CD14-positive monocyte (primary cell): ENCODE results near the gene SETBP1. TPM values are rescaled to one million over a fixed set of nuclear protein-coding genes. Genes with fewer than 3 reads are reported as not detected.

Experiments
- DNase-seq, 3 donors: peaks; one replicate each; pipeline ENCODE4 v3.0.0-alpha.2; 2011 to 2022
- H2AFZ ChIP-seq: 2 replicates; pipeline ENCODE4 v1.6.0; 2012; ENCODE audit warnings: mild to moderate bottlenecking, low read depth, low read length, inconsistent platforms; ENCODE audit not compliant: insufficient read depth, poor library complexity, severe bottlenecking
- H3K27ac ChIP-seq, 2 donors: 1 replicate in 1 of 2; 2 replicates in 1 of 2; pipeline ENCODE4 v1.5.1; 2012 to 2013; ENCODE audit warnings: low read length in 2 of 2, control low read depth in 1 of 2, inconsistent platforms in 1 of 2, low read depth in 1 of 2, mild to moderate bottlenecking in 1 of 2
- H3K27me3 ChIP-seq, 2 donors: one replicate each; pipeline versions ENCODE4 v1.6.0 to v1.6.1; 2011 to 2013; ENCODE audit warnings: low read length in 2 of 2; ENCODE audit not compliant: control insufficient read depth in 2 of 2, insufficient read depth in 2 of 2
- H3K36me3 ChIP-seq, 2 donors: replicated peaks in 1 of 2; 1 replicate in 1 of 2; 2 replicates in 1 of 2; pipeline versions ENCODE4 v1.5.1 to v1.6.1; 2012 to 2013; ENCODE audit warnings: low read length in 2 of 2, control low read depth in 1 of 2, inconsistent platforms in 1 of 2, mild to moderate bottlenecking in 1 of 2; ENCODE audit not compliant: insufficient read depth in 2 of 2, control insufficient read depth in 1 of 2
- H3K4me1 ChIP-seq, 2 donors: 1 replicate in 1 of 2; 2 replicates in 1 of 2; pipeline versions ENCODE4 v1.5.1 to v1.6.1; 2012 to 2013; ENCODE audit warnings: low read length in 2 of 2, control low read depth in 1 of 2, inconsistent platforms in 1 of 2, mild to moderate bottlenecking in 1 of 2, moderate library complexity in 1 of 2; ENCODE audit not compliant: insufficient read depth in 2 of 2, control insufficient read depth in 1 of 2
- H3K4me2 ChIP-seq: replicated peaks from 2 replicates; pipeline ENCODE3; 2012; ENCODE audit warnings: low read length, moderate library complexity, mild to moderate bottlenecking; ENCODE audit not compliant: poor library complexity, severe bottlenecking; ENCODE audit errors: extremely low read depth
- H3K4me3 ChIP-seq, 3 experiments: fragments of 200-600 bp in 1 of 3; sonication (generic) in 1 of 3; replicated peaks in 1 of 3; 1 replicate in 2 of 3; 2 replicates in 1 of 3; pipeline ENCODE4 v1.5.1; 2011 to 2013; ENCODE audit warnings: low read length in 3 of 3, mild to moderate bottlenecking in 3 of 3, control low read depth in 2 of 3, low read depth in 2 of 3, inconsistent platforms in 1 of 3, moderate library complexity in 1 of 3
- H3K79me2 ChIP-seq: 2 replicates; pipeline ENCODE4 v1.6.0; 2012; ENCODE audit warnings: mild to moderate bottlenecking, control low read depth, inconsistent platforms, low read length, moderate library complexity; ENCODE audit not compliant: insufficient read depth
- H3K9ac ChIP-seq: 2 replicates; pipeline ENCODE4 v1.6.0; 2017; ENCODE audit warnings: low read length, mild to moderate bottlenecking; ENCODE audit not compliant: insufficient read depth, poor library complexity, severe bottlenecking
- H3K9me3 ChIP-seq, 2 donors: replicated peaks in 1 of 2; 1 replicate in 1 of 2; 2 replicates in 1 of 2; pipeline versions ENCODE4 v1.5.1 to v1.6.1; 2012 to 2013; ENCODE audit warnings: low read length in 2 of 2, control low read depth in 1 of 2; ENCODE audit not compliant: control insufficient read depth in 1 of 2, insufficient read depth in 1 of 2
- H4K20me1 ChIP-seq: 2 replicates; pipeline ENCODE4 v1.6.0; 2012; ENCODE audit warnings: mild to moderate bottlenecking, low read length, control low read depth, moderate library complexity; ENCODE audit not compliant: insufficient read depth
- H3K27ac Mint-ChIP-seq, 7 donors: one replicate each; pipeline ENCODE4 v1.8.0; 2020; ENCODE audit warnings: mild to moderate bottlenecking in 7 of 7, mixed read lengths in 7 of 7, moderate library complexity in 6 of 7, inconsistent platforms in 2 of 7
- H3K27me3 Mint-ChIP-seq, 3 donors: one replicate each; pipeline ENCODE4 v1.8.0; 2021 to 2022; ENCODE audit warnings: low read depth in 3 of 3, mild to moderate bottlenecking in 3 of 3, mixed read lengths in 3 of 3, moderate library complexity in 3 of 3, inconsistent platforms in 1 of 3
- H3K36me3 Mint-ChIP-seq, 2 donors: one replicate each; pipeline ENCODE4 v1.8.0; 2020; ENCODE audit warnings: mixed read lengths in 2 of 2, inconsistent platforms in 1 of 2, mild to moderate bottlenecking in 1 of 2
- H3K4me1 Mint-ChIP-seq: one replicate; pipeline ENCODE4 v1.8.0; 2020; ENCODE audit warnings: mild to moderate bottlenecking, mixed read lengths
- H3K4me3 Mint-ChIP-seq, 2 donors: one replicate each; pipeline ENCODE4 v1.8.0; 2020; ENCODE audit warnings: mild to moderate bottlenecking in 2 of 2, mixed read lengths in 2 of 2, moderate library complexity in 1 of 2
- H3K9me3 Mint-ChIP-seq, 7 donors: one replicate each; pipeline ENCODE4 v1.8.0; 2020 to 2022; ENCODE audit warnings: mixed read lengths in 7 of 7, mild to moderate bottlenecking in 6 of 7, moderate library complexity in 6 of 7, inconsistent platforms in 2 of 7
- CTCF ChIP-seq: fragments of 200-600 bp; IDR thresholded peaks from one replicate; pipeline ENCODE4 v1.8.0; 2022; ENCODE audit warnings: antibody characterized with exemption, mild to moderate bottlenecking
- WGBS: methylation state at CpG from one replicate; pipeline ENCODE4 v1.1.5; 2013; ENCODE audit warnings: missing lambda C conversion rate; ENCODE audit not compliant: insufficient coverage; 5-methylcytosine and 5-hydroxymethylcytosine counted together
- intact Hi-C, 2 donors: fragments of 100-400 bp; cut with micrococcal nuclease; formaldehyde crosslinking; loops; one replicate each; pipeline versions ENCODE4 v1.15.0 to v1.15.1; 2023
- polyA plus RNA-seq, 3 donors: library from polyadenylated mRNA; depleted of rRNA in 1 of 3; unstranded in 2 of 3; stranded (reverse) in 1 of 3; fragments of 300-500 nt in 2 of 3; fragments of >200 nt in 1 of 3; fragmentation: Illumina TruSeq in 2 of 3; gene quantifications; 1 replicate in 2 of 3; 2 replicates in 1 of 3; pipeline ENCODE4 v1.2.3, GENCODE V29; 2012 to 2021

The SETBP1 gene
- polyA plus RNA-seq, 3 donors = 0.01 to 1.2 TPM; not detected in 1

DNA sequence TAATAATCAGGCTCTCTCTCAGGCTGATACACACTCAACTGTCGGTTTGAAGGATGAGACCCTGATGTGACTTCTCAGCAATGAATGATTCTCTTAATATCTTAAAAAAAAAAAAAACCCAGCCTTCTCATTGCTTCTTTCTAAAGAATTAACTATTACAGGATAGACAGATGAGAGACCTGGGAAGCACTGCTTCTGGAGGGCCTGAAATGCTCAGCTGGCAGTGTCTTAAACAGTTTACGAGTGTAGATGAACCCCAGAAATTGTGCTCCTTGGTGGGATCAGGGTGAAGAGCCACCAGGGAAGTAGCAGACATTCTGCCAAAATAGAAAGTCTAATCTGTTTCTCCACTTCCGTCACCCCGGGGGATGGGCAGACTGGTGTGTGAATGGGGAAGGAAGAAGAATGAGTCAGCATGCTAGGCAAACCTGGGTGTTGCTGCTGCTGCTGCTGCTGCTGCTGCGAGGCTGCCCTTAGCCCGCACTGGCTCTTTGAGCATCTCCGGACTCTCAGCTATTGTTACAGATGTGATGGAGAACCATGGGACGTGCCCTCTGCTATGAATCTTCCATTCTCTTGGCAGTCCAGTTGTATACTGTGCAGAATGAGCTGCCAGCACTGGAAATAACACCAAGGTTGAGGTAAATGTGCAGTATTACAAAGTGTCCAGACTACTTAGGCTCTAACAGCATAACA is 158.4 kb downstream of the SETBP1 start:
- Histone ChIP-seq H3K27me3 (peaks cover 0 to 3% of the 10 kb centered on the region in 2 donors), H3K9ac (no peak overlapping the region), H3K4me2 (peak overlapping the region; percentile 48), H3K4me1 (peaks cover 33 to 41% of the 10 kb centered on the region in 2 donors), H3K9me3 (no peaks in the 10 kb centered on the region), H3K36me3 (no peaks in the 10 kb centered on the region), H3K4me3 (peak overlapping the region in 1 of 3 experiments; percentile 32), H3K27ac (peak overlapping the region in 1 of 2 donors; percentile 68), H3K79me2 (no peaks in the 10 kb centered on the region), H4K20me1 (no peaks in the 10 kb centered on the region), H2AFZ (peak overlapping the region; percentile 46)
- peaks cover 0 to 3% (median 0%) of the 10 kb centered on the region in 7 donors for H3K9me3 Mint-ChIP-seq
- DNase-seq = peak; percentile 84 to 91 (median 85)
- no peak for TF ChIP-seq CTCF
- H3K4me3 Mint-ChIP-seq = peak overlapping the region in 1 of 2 donors; percentile 72
- peak overlapping the region in 6 of 7 donors; percentile 56 to 85 (median 71) for H3K27ac Mint-ChIP-seq
- intact Hi-C loops = no loop called here
- peaks cover 7 to 14% (median 7%) of the 10 kb centered on the region in 3 donors for H3K27me3 Mint-ChIP-seq
- peaks cover 50% of the 10 kb centered on the region for H3K4me1 Mint-ChIP-seq
- H3K36me3 Mint-ChIP-seq = peaks cover 6 to 10% of the 10 kb centered on the region in 2 donors
- 0% methylated on average over 6 of the region's 8 CpGs for WGBS

- H3K4me1 ChIP-seq = peaks cover 33 to 41% of the 10 kb centered on the region in 2 donors
- no peak overlapping the region for H2AFZ ChIP-seq
- no peaks in the 10 kb centered on the region for H4K20me1 ChIP-seq
- TF ChIP-seq CTCF = no peak
- H3K27me3 Mint-ChIP-seq = peaks cover 6 to 18% (median 8%) of the 10 kb centered on the region in 3 donors
- H3K79me2 ChIP-seq = no peaks in the 10 kb centered on the region
- 70% methylated on average over 2 of the region's 5 CpGs for WGBS
- H3K9me3 ChIP-seq = no peaks in the 10 kb centered on the region
- H3K9me3 Mint-ChIP-seq = peaks cover 0 to 5% (median 1%) of the 10 kb centered on the region in 7 donors
- H3K4me2 ChIP-seq = no peak overlapping the region
- H3K36me3 Mint-ChIP-seq = peaks cover 6 to 10% of the 10 kb centered on the region in 2 donors
- no peaks in the 10 kb centered on the region for H3K36me3 ChIP-seq
- DNase-seq = no peak
- no peak overlapping the region for H3K4me3 ChIP-seq
- peaks cover 0 to 3% of the 10 kb centered on the region in 2 donors for H3K27me3 ChIP-seq
- no peak overlapping the region for H3K27ac ChIP-seq
- peak overlapping the region in 2 of 7 donors; percentile 11 to 65 for H3K27ac Mint-ChIP-seq
- peaks cover 50% of the 10 kb centered on the region for H3K4me1 Mint-ChIP-seq
- intact Hi-C loops = no loop called here
- H3K9ac ChIP-seq = no peak overlapping the region
- H3K4me3 Mint-ChIP-seq = peak overlapping the region in 1 of 2 donors; percentile 15
Measured at GRCh38 chr18:44840058-44840790, 159.5 kb downstream of the SETBP1 start.
